HG02885 (cell line): ENCODE data around the gene RAP2B.

Experiments used
- ATAC-seq: cut with Tn5 transposase; IDR thresholded peaks from one replicate; pipeline ENCODE4 v1.9.1; 2021; ENCODE audit warnings: mild to moderate bottlenecking; ENCODE audit not compliant: unreplicated experiment, poor library complexity

Gene RAP2B

GRCh38 chr3:153159771-153160397 is 2.1 kb upstream of the RAP2B start:
- no peak for ATAC-seq

GRCh38 chr3:153160451-153161137 is 1.4 kb upstream of the RAP2B start:
- ATAC-seq, result peak; percentile 21

DNA sequence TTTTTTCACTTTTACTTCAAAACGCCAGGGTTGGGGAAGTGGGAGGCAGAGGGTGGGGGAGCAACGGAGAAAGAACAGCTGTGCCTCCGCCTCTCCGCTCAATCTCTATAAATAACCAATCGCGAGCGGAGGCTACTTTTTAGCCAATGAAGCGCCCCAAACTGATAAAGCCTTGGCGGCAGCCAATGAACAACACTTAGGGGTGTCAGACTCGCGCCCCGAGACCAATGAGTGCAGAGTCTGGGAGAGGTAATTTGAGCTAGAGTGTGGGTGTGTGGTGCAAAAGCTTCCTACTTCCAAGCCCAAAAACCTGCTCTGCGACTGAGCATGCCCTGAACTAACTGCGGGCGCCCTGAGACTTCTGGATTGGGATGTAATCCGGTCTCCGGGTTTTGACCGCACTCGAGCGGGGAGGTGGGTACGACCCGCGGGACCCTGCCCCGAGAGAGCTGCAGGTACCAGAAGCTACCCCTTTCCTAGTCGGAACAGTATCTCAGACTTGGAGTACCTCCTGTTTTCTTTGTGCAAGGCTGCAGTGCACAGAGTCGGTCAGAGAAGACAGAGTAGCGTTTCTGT is 800 bp upstream of the RAP2B start:
- peak; percentile 77 for ATAC-seq

GRCh38 chr3:153162513-153163392 is 727 bp downstream of the RAP2B start:
- ATAC-seq, result peak; percentile 13

GRCh38 chr3:153163393-153163724 is 1.3 kb downstream of the RAP2B start:
- no peak for ATAC-seq

- no peak for ATAC-seq
These were observed 1.9 kb downstream of the RAP2B start for GRCh38 chr3:153163756-153164550.

- ATAC-seq, result no peak
These were observed 3.2 kb downstream of the RAP2B start for GRCh38 chr3:153165261-153165681.

GRCh38 chr3:153166206-153166605 is 4.2 kb downstream of the RAP2B start:
- ATAC-seq, result no peak

GRCh38 chr3:153166796-153167195 is 4.8 kb downstream of the RAP2B start:
- no peak for ATAC-seq

GRCh38 chr3:153169793-153170383 is 7.9 kb downstream of the RAP2B start:
- no peak for ATAC-seq

- ATAC-seq, result no peak
These were observed 9.2 kb downstream of the RAP2B start for GRCh38 chr3:153171256-153171655.

- no peak for ATAC-seq
These were observed 9.9 kb downstream of the RAP2B start for GRCh38 chr3:153171918-153172317.

DNA sequence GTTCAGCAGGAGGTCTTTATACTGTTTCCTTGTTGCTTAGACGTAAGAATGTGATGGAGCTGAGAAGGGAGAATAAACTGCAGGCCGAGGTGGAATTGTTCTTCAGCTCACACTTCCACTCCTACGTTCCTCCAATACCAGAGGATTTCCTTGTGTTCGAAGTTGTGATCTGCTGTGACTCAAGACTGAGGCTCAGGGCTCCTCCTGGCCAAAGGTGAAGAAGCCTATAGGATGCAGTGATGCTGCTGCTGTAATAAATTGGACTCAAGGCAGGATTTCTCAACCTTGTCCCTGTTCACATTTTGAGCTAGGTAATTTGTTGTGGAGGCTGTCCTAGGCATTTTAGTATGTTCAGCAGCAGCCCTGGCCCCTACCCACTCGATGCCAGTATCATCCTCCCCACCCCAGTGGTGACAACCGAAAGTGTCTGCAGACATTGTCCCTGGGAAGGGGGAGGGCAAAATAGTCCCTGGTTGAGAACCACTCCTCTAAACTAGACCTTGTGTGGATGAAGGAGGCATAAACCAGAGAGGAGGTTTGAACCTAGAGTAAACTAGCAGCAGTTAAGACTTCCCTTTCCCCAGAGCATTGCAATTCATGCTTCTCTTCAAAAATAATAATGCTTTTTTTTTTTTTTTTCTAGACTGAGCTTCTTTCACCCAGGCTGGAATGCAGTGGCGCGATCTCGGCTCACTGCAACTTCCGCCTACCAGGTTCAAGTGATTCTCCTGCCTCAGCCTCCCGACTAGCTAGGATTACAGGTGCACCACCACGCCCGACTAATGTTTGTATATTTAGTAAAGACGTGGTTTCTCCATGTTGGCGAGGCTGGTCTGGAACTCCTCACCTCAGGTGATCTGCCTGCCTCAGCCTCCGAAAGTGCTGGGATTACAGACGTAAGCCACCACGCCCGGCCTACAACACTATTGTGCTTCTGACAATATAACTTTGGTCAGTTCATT is 11.1 kb downstream of the RAP2B start:
- ATAC-seq, result no peak

GRCh38 chr3:153173758-153174516 is 11.9 kb downstream of the RAP2B start:
- no peak for ATAC-seq

DNA sequence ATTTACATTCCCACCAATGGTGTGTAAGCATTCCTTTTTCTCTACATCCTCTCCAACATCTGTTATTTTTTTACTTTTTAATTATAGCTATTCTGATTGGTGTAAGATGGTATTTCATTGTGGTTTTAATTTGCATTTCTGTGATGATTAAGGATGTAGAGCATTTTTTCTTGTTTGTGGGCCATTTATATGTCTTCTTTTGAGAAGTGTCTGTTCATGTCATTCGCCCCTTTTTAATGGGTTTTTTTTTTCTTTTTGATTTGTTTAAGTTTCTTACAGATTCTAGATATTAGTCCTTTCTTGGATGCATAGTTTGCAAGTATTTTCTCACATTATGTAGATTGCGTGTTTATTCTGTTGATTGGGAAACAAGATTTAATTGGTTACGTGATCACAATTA is 14.2 kb downstream of the RAP2B start:
- no peak for ATAC-seq

DNA sequence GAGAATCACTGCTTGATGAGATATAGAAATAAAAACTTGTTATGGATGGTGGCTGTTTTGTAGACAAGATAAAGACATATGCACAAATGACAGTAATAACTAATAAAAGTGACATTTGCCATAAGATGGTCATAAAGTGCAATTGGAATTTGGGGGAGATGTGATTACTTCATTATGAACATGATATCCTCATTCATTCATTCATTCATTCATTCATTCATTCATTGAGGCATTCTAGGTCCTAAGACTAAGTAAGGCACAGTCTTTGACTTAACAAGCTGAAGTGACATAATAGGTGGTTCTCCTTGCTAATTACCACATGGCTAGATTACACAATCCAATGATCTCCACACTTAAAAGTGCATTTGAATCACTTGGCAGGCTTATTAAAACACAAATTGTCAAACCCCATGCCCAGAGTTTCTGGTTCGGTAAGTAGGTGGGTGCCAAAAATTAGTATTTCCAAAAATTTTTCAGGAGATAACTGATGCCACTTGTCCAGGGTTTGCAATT is 18.9 kb downstream of the RAP2B start:
- ATAC-seq, result no peak

DNA sequence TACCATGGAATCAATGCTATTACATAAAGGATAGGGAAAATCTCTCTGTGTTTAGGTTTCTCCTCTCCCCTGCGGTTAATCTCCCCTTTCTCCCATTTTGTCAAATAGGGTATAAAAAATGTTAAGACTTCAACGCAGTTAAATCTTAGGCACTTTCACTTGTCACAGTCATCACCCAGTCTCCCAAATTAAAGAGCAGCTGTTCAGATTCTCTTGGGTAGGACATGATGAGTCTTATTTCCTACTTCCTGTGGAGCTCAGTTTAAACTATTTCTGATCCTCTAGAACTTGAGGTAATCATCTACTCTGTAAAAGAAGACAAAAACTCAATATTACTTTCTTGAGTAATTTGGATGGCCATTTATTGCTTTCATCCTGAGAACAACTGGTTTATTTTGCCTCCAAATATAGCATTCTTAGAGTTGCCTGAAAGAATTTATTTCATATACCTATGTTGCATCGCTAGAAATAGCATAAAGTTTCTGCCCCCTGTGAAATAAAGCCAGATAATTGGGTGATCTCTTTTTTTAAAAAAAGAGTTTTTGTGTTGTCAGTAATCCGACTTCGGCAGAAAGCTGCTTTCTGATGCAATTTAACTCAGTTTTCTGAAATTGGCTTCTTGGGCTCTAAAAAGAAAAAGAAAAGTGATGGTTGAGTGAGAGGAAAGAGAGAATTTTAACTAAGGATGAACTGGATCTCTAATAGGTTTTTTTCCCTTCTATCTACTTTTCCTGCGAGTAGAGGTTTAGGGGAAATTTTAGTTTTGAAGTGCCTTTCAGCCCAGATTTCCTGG is 20.7 kb downstream of the RAP2B start:
- no peak for ATAC-seq
